ENCODE data around the gene RPL36AL. TPM values are rescaled to one million over a fixed set of nuclear protein-coding genes. Genes with fewer than 3 reads are reported as not detected.
"Not testable (repeated sequence)": the region's sequence is repeated elsewhere in the genome, so short reads cannot be mapped to it uniquely, and the experiment has no call there.

Gene RPL36AL
- total and polyA plus RNA-seq, 5 experiments from 2014 or later: 259 to 628 (median 489) TPM

GRCh38 chr14:49634547-49635334 is 14.3 kb upstream of the RPL36AL start, which contains the start of gene DNAAF2:
Gene DNAAF2, minus strand, starts transcription at chr14:49635244. Its CDS starts 95 bp downstream, at chr14:49635149.
- POLR2A ChIA-PET: interaction anchor here (0.9 to 6.3 kb wide), 22 partner anchors 8 to 897 kb away, joined by 3 to 203 read pairs (median 4); partner anchors contain the start of genes KLHDC1, KLHDC2, LRR1 and MGAT2
- Mint-ChIP-seq H3K4me3 (peak within 1 kb of the TSS; percentile 92 to 99 (median 97)), H3K27ac (peak within 1 kb of the TSS; percentile 94 to 99 (median 98)), H3K27me3 (no peaks in the 10 kb centered on the region), H3K36me3 (peaks cover 0 to 30% (median 2%) of the 10 kb centered on the region in 3 donors), H3K9me3 (no peaks in the 10 kb centered on the region), H3K4me1 (peaks cover 18 to 68% (median 60%) of the 10 kb centered on the region in 4 donors)
- peak in 9 of 10 donors; percentile 51 to 85 (median 66) for DNase-seq
- ATAC-seq: peak; percentile 46 to 53

GRCh38 chr14:49633640-49634546 is 13.5 kb upstream of the RPL36AL start:
- peak; percentile 90 to 97 (median 94) for DNase-seq
- peak overlapping the region; percentile 92 to 99 (median 96) for H3K4me3 Mint-ChIP-seq
- ATAC-seq: peak; percentile 78 to 82
- no peaks in the 10 kb centered on the region for H3K9me3 Mint-ChIP-seq
- H3K4me1 Mint-ChIP-seq: peaks cover 15 to 65% (median 56%) of the 10 kb centered on the region in 4 donors
- no peaks in the 10 kb centered on the region for H3K27me3 Mint-ChIP-seq
- H3K27ac Mint-ChIP-seq: peak overlapping the region; percentile 90 to 98 (median 93)
- POLR2A ChIA-PET: interaction anchor here (0.9 to 6.3 kb wide), 20 partner anchors 9 to 898 kb away, joined by 3 to 203 read pairs (median 4); partner anchors contain the start of genes KLHDC1, KLHDC2, LRR1 and MGAT2
- peaks cover 0 to 24% (median 2%) of the 10 kb centered on the region in 3 donors for H3K36me3 Mint-ChIP-seq

- Mint-ChIP-seq H3K4me3 (peak overlapping the region; percentile 22 to 99 (median 61)), H3K36me3 (peaks cover 0 to 20% (median 0%) of the 10 kb centered on the region in 3 donors), H3K9me3 (no peaks in the 10 kb centered on the region), H3K4me1 (peaks cover 15 to 65% (median 47%) of the 10 kb centered on the region in 4 donors), H3K27me3 (no peaks in the 10 kb centered on the region), H3K27ac (peak overlapping the region; percentile 43 to 99 (median 77))
- DNase-seq: peak in 1 of 10 donors; percentile 17
- POLR2A ChIA-PET: interaction anchor here (0.6 to 5.3 kb wide), 7 partner anchors 9 to 269 kb away, joined by 3 to 203 read pairs (median 6); partner anchors contain the start of genes DNAAF2, KLHDC2 and RPS29
- ATAC-seq: no peak
These were observed 3.8 kb upstream of the RPL36AL start for GRCh38 chr14:49623941-49624839.

GRCh38 chr14:49623387-49623786 is 3.0 kb upstream of the RPL36AL start:
- no peak for ATAC-seq
- POLR2A ChIA-PET: interaction anchor here (0.7 to 5.3 kb wide), 5 partner anchors 10 to 691 kb away, joined by 3 to 203 read pairs (median 6); partner anchors contain the start of genes DNAAF2, KLHDC2 and RPS29
- peaks cover 0 to 28% (median 4%) of the 10 kb centered on the region in 3 donors for H3K36me3 Mint-ChIP-seq

GRCh38 chr14:49622022-49622607 is 1.7 kb upstream of the RPL36AL start:
- Mint-ChIP-seq H3K9me3 (no peaks in the 10 kb centered on the region), H3K27me3 (no peaks in the 10 kb centered on the region), H3K27ac (peak overlapping the region; percentile 87 to 99 (median 94)), H3K4me3 (peak overlapping the region; percentile 93 to 99 (median 98)), H3K4me1 (peaks cover 21 to 70% (median 57%) of the 10 kb centered on the region in 4 donors), H3K36me3 (peaks cover 0 to 38% (median 6%) of the 10 kb centered on the region in 3 donors)
- ATAC-seq (no peak), DNase-seq (no peak)
- POLR2A ChIA-PET: interaction anchor here (0.9 to 5.3 kb wide), 6 partner anchors 11 to 240 kb away, joined by 3 to 203 read pairs (median 44); partner anchors contain the start of genes DNAAF2, LRR1 and RPS29

More at GRCh38 chr14:49623387-49623786, 3.0 kb upstream of the RPL36AL start:
- DNase-seq: no peak
- H3K27me3 Mint-ChIP-seq: no peaks in the 10 kb centered on the region
- peak overlapping the region in 9 of 10 donors; percentile 32 to 99 (median 79) for H3K27ac Mint-ChIP-seq
- peaks cover 18 to 68% (median 50%) of the 10 kb centered on the region in 4 donors for H3K4me1 Mint-ChIP-seq
- H3K4me3 Mint-ChIP-seq: peak overlapping the region; percentile 19 to 99 (median 61)
- no peaks in the 10 kb centered on the region for H3K9me3 Mint-ChIP-seq

- DNase-seq (peak in 5 of 10 donors; percentile 14 to 67 (median 51)), ATAC-seq (peak in 1 of 2 donors; percentile 9)
- peaks cover 0 to 42% (median 6%) of the 10 kb centered on the region in 3 donors for H3K36me3 Mint-ChIP-seq
- POLR2A ChIA-PET: interaction anchor here (0.7 to 5.3 kb wide), 25 partner anchors 7 to 1209 kb away, joined by 3 to 203 read pairs (median 8); partner anchors contain the start of genes ARF6, DNAAF2, KLHDC1 and KLHDC2
- peak overlapping the region; percentile 93 to 99 (median 98) for H3K4me3 Mint-ChIP-seq
- no peaks in the 10 kb centered on the region for H3K9me3 Mint-ChIP-seq
- H3K4me1 Mint-ChIP-seq: peaks cover 21 to 68% (median 54%) of the 10 kb centered on the region in 4 donors
- H3K27ac Mint-ChIP-seq: peak overlapping the region; percentile 87 to 99 (median 99)
- H3K27me3 Mint-ChIP-seq: no peaks in the 10 kb centered on the region
These were observed 872 bp upstream of the RPL36AL start for GRCh38 chr14:49621114-49621881.

- Mint-ChIP-seq H3K4me1 (peaks cover 18 to 60% (median 50%) of the 10 kb centered on the region in 4 donors), H3K9me3 (no peaks in the 10 kb centered on the region), H3K36me3 (peaks cover 0 to 40% (median 6%) of the 10 kb centered on the region in 3 donors), H3K4me3 (peak overlapping the region; percentile 93 to 99 (median 98)), H3K27me3 (no peaks in the 10 kb centered on the region), H3K27ac (peak overlapping the region; percentile 97 to 99 (median 99))
- no peak for ATAC-seq
- POLR2A ChIA-PET: interaction anchor here (0.6 to 5.3 kb wide), 24 partner anchors 9 to 1211 kb away, joined by 3 to 203 read pairs (median 8); partner anchors contain the start of genes DNAAF2, KLHDC1, KLHDC2 and LRR1
- no peak for DNase-seq
These were observed 696 bp downstream of the RPL36AL start for GRCh38 chr14:49619730-49620129.

GRCh38 chr14:49619273-49619672 is 1.2 kb downstream of the RPL36AL start:
- peak overlapping the region; percentile 93 to 99 (median 98) for H3K4me3 Mint-ChIP-seq
- H3K4me1 Mint-ChIP-seq: peaks cover 18 to 57% (median 48%) of the 10 kb centered on the region in 4 donors
- H3K9me3 Mint-ChIP-seq, ATAC-seq, DNase-seq, H3K27me3 Mint-ChIP-seq: not testable (repeated sequence)
- POLR2A ChIA-PET: interaction anchor here (1.3 to 5.3 kb wide), 10 partner anchors 14 to 1211 kb away, joined by 4 to 203 read pairs (median 16); partner anchors contain the start of genes DNAAF2, KLHDC2, LRR1 and NEMF
- H3K36me3 Mint-ChIP-seq: peaks cover 0 to 40% (median 6%) of the 10 kb centered on the region in 3 donors
- peak overlapping the region; percentile 75 to 99 (median 99) for H3K27ac Mint-ChIP-seq

GRCh38 chr14:49617852-49618519 is 2.4 kb downstream of the RPL36AL start:
- H3K36me3 Mint-ChIP-seq: peaks cover 0 to 42% (median 6%) of the 10 kb centered on the region in 3 donors
- H3K27me3 Mint-ChIP-seq: no peaks in the 10 kb centered on the region
- peak overlapping the region; percentile 18 to 99 (median 74) for H3K27ac Mint-ChIP-seq
- H3K4me3 Mint-ChIP-seq: peak overlapping the region in 8 of 10 donors; percentile 6 to 99 (median 94)
- DNase-seq (no peak), ATAC-seq (no peak)
- POLR2A ChIA-PET: interaction anchor here (0.5 to 1.5 kb wide), 4 partner anchors 14 to 703 kb away, joined by 3 to 4 read pairs (median 3); partner anchors contain the start of genes DNAAF2 and LRR1
- no peaks in the 10 kb centered on the region for H3K9me3 Mint-ChIP-seq
- H3K4me1 Mint-ChIP-seq: peaks cover 18 to 44% (median 39%) of the 10 kb centered on the region in 4 donors

Measured in naive thymus-derived CD8-positive, alpha-beta T cell (primary cell).